GM12878 (cell line): ENCODE measurements around the gene IRS1. TPM values are rescaled to one million over a fixed set of nuclear protein-coding genes. Genes with fewer than 3 reads are reported as not detected.

ENCODE experiments used
- ATAC-seq: fragments of 200-7000 bp; cut with Tn5 transposase; 3 replicates; pipeline ENCODE4 v1.9.1; 2020; ENCODE audit warnings: mild to moderate bottlenecking, moderate library complexity
- BruUV-seq: library from RNA; stranded (reverse); fragments of 400-500 nt; replicated peaks from 2 replicates; lab custom pipeline; 2021; lab: Mats Ljungman, UMichigan
- CTCF ChIA-PET: fragments of 300-600 bp; sonication (Branson Sonifier 250); formaldehyde crosslinking; extraction: SDS; loops from one replicate; lab custom pipeline; 2021; ENCODE audit warnings: inconsistent platforms; lab: Yijun Ruan, JAX
- POLR2A ChIA-PET: fragments of 350-600 bp; formaldehyde crosslinking; extraction: SDS; loops from one replicate; lab custom pipeline; 2021; ENCODE audit warnings: inconsistent platforms; lab: Charles Lee
- RAD21 ChIA-PET: fragments of 300-600 bp; sonication (Branson Sonifier 250); formaldehyde crosslinking; loops from one replicate; lab custom pipeline; 2023; ENCODE audit warnings: antibody characterized with exemption; ENCODE audit not compliant: unreplicated experiment; lab: Charles Lee
- SMC1A ChIA-PET: fragments of 300-600 bp; sonication (Branson Sonifier 250); formaldehyde crosslinking; loops from one replicate; lab custom pipeline; 2023; ENCODE audit not compliant: unreplicated experiment, uncharacterized antibody; lab: Charles Lee
- DNase-seq: peaks from one replicate; pipeline ENCODE4 v3.0.0-alpha.2; 2011; ENCODE audit warnings: low read depth, low spot score
- FAIRE-seq: peaks from 3 replicates; lab custom pipeline; 2011; peaks lifted over from hg19 to GRCh38; lab: Jason Lieb, UNC
- H2AFZ ChIP-seq: 2 replicates; pipeline ENCODE4 v1.6.0; 2011; ENCODE audit warnings: low read depth, low read length, control low read depth; ENCODE audit not compliant: control insufficient read depth
- H3K27ac ChIP-seq: 2 replicates; pipeline ENCODE4 v1.5.1; 2011; ENCODE audit warnings: control low read depth; ENCODE audit not compliant: control insufficient read depth, insufficient read depth
- H3K27me3 ChIP-seq, 2 experiments: replicated peaks in 1 of 2; 2 replicates each; pipeline versions ENCODE4 v1.6.0 to v1.6.1; 2011; ENCODE audit warnings: low read length in 1 of 2; ENCODE audit not compliant: control insufficient read depth in 2 of 2, insufficient read depth in 2 of 2
- H3K36me3 ChIP-seq, 2 experiments: 2 replicates each; pipeline ENCODE4 v1.5.1; 2011; ENCODE audit warnings: low read length in 1 of 2; ENCODE audit not compliant: control insufficient read depth in 2 of 2, insufficient read depth in 2 of 2
- H3K4me1 ChIP-seq: 2 replicates; pipeline ENCODE4 v1.6.1; 2011; ENCODE audit warnings: mild to moderate bottlenecking, low read length, moderate library complexity, mixed read lengths; ENCODE audit not compliant: control insufficient read depth, insufficient read depth
- H3K4me2 ChIP-seq: 2 replicates; pipeline ENCODE4 v1.6.0; 2011; ENCODE audit warnings: control low read depth; ENCODE audit not compliant: control insufficient read depth, insufficient read depth
- H3K4me3 ChIP-seq: fragments of 200-600 bp; sonication (generic); 2 replicates; pipeline ENCODE4 v1.5.1; 2016
- H3K79me2 ChIP-seq: 2 replicates; pipeline ENCODE4 v1.6.0; 2011; ENCODE audit warnings: low read length; ENCODE audit not compliant: control insufficient read depth, insufficient read depth
- H3K9ac ChIP-seq: 2 replicates; pipeline ENCODE4 v1.8.0; 2011; ENCODE audit warnings: low read length, control low read depth, mixed read lengths; ENCODE audit not compliant: control insufficient read depth, insufficient read depth
- H3K9me3 ChIP-seq: replicated peaks from 3 replicates; pipeline ENCODE4 v1.5.1; 2011; ENCODE audit warnings: mild to moderate bottlenecking, low read length; ENCODE audit not compliant: control insufficient read depth, insufficient read depth
- H4K20me1 ChIP-seq: 2 replicates; pipeline ENCODE4 v1.6.0; 2011; ENCODE audit not compliant: control insufficient read depth, insufficient read depth
- ESRRA ChIP-seq: IDR thresholded peaks from 2 replicates; pipeline ENCODE4 v1.6.1; 2012; ENCODE audit warnings: mild to moderate bottlenecking, low read length, improper control_type of control experiment
- ETV6 ChIP-seq, 2 experiments: fragments of 450-650 bp in 1 of 2; IDR thresholded peaks in 1 of 2; conservative IDR thresholded peaks in 1 of 2; 2 replicates each; pipeline ENCODE4 v1.6.1; 2014; ENCODE audit warnings: antibody characterized with exemption in 1 of 2, borderline replicate concordance in 1 of 2, low read depth in 1 of 2, mild to moderate bottlenecking in 1 of 2, moderate library complexity in 1 of 2
- FOS ChIP-seq: IDR thresholded peaks from 3 replicates; pipeline ENCODE4 v1.6.1; 2011; ENCODE audit warnings: borderline replicate concordance; ENCODE audit not compliant: insufficient read length; ENCODE audit errors: extremely low read depth
- FOXM1 ChIP-seq: IDR thresholded peaks from 2 replicates; pipeline ENCODE4 v1.6.1; 2012; ENCODE audit warnings: low read depth, mild to moderate bottlenecking, inconsistent platforms, low read length, moderate library complexity
- GATAD2B ChIP-seq: fragments of 450-650 bp; conservative IDR thresholded peaks from 2 replicates; pipeline ENCODE4 v1.6.1; 2017; ENCODE audit warnings: low read depth, mild to moderate bottlenecking, moderate library complexity
- JUND ChIP-seq: IDR thresholded peaks from 2 replicates; pipeline ENCODE4 v1.6.1; 2012; ENCODE audit warnings: low read depth, mild to moderate bottlenecking, low read length, improper control_type of control experiment, moderate library complexity
- KAT2A ChIP-seq: conservative IDR thresholded peaks from 2 replicates; pipeline ENCODE4 v1.6.1; 2011; ENCODE audit warnings: low read depth, low read length; ENCODE audit not compliant: control insufficient read depth
- MYC ChIP-seq: IDR thresholded peaks from 2 replicates; pipeline ENCODE4 v1.6.1; 2011; ENCODE audit warnings: mild to moderate bottlenecking, low read length, moderate library complexity, inconsistent platforms; ENCODE audit not compliant: insufficient read depth, insufficient replicate concordance, insufficient read length, severe bottlenecking
- PBX3 ChIP-seq: IDR thresholded peaks from 2 replicates; pipeline ENCODE4 v1.6.1; 2011; ENCODE audit warnings: mild to moderate bottlenecking, low read depth, low read length, moderate library complexity; ENCODE audit not compliant: insufficient replicate concordance
- POU2F2 ChIP-seq: IDR thresholded peaks from 3 replicates; pipeline ENCODE4 v1.6.1; 2011; ENCODE audit warnings: low read depth, mild to moderate bottlenecking, low read length, borderline replicate concordance
- PRDM15 ChIP-seq: fragments of 450-650 bp; formaldehyde crosslinking; IDR thresholded peaks from 2 replicates; pipeline ENCODE4 v1.4.0; 2020; ENCODE audit warnings: mild to moderate bottlenecking, moderate library complexity
- RBBP5 ChIP-seq: fragments of 200-600 bp; sonication (generic); conservative IDR thresholded peaks from 2 replicates; pipeline ENCODE4 v1.6.1; 2016
- SUZ12 ChIP-seq: fragments of 200-600 bp; sonication (generic); IDR thresholded peaks from one replicate; pipeline ENCODE4 v1.6.1; 2018; ENCODE audit warnings: antibody characterized with exemption, mild to moderate bottlenecking; ENCODE audit not compliant: unreplicated experiment
- TBL1XR1 ChIP-seq: IDR thresholded peaks from 2 replicates; pipeline ENCODE4 v1.6.1; 2012; ENCODE audit warnings: low read depth, low read length, improper control_type of control experiment
- ZBTB4 ChIP-seq: fragments of 450-650 bp; formaldehyde crosslinking; IDR thresholded peaks from 2 replicates; pipeline ENCODE4 v1.4.0; 2022; ENCODE audit warnings: mild to moderate bottlenecking, moderate library complexity
- WGBS: methylation state at CpG from one replicate; pipeline ENCODE4 v1.1.6; 2016; ENCODE audit warnings: low lambda C conversion rate; ENCODE audit not compliant: insufficient replicate concordance, insufficient coverage; ENCODE audit errors: missing lambda C conversion rate; 5-methylcytosine and 5-hydroxymethylcytosine counted together
- in situ Hi-C: fragments of 300-500 bp; cut with MboI; formaldehyde crosslinking; loops from 9 replicates; pipeline ENCODE4 v1.14.3; 2018; ENCODE audit warnings: mixed read lengths
- intact Hi-C: fragments of 100-400 bp; cut with micrococcal nuclease; formaldehyde crosslinking; loops from one replicate; pipeline ENCODE4 v1.14.2; 2022; ENCODE audit not compliant: unreplicated experiment
- polyA plus RNA-seq, 11 experiments: library from polyadenylated mRNA; depleted of rRNA in 4 of 11; unstranded in 6 of 11; stranded (reverse) in 5 of 11; fragments of >200 nt; fragmentation: Nextera tagmentation in 4 of 11; fragmentation: Illumina TruSeq in 1 of 11; extraction: Ambion mirVana in 4 of 11; extraction: Trizol in 1 of 11; gene quantifications; 1 replicate in 1 of 11; 2 replicates in 10 of 11; pipeline versions ENCODE4 v1.2.1 to v1.2.3, GENCODE V29; 2011 to 2016; ENCODE audit warnings: inconsistent platforms in 2 of 11, missing spikeins in 2 of 11, low read depth in 1 of 11
- total RNA-seq, 4 experiments: library from RNA; depleted of rRNA in 3 of 4; stranded (reverse); fragments of >200 nt in 3 of 4; fragmentation: Illumina TruSeq in 1 of 4; extraction: Trizol in 1 of 4; gene quantifications; 2 replicates each; pipeline versions ENCODE4 v1.2.1 to v1.2.3, GENCODE V29; 2013 to 2021

Gene IRS1
- total and polyA plus RNA-seq, 10 of the 15 experiments (the other 5 are each of a cell fraction or from before 2014, with no cell fraction given): 0.03 to 1.7 (median 0.34) TPM

GRCh38 chr2:226791056-226791486 is 8.5 kb downstream of the IRS1 start:
- ChIA-PET RAD21 (interaction anchor here (1.0 kb wide), 1 partner anchor 12 kb away, joined by 3 read pairs; no protein-coding TSS in a partner anchor), SMC1A (interaction anchor here (1.2 to 5.3 kb wide), 2 partner anchors 16 to 20 kb away, joined by 4 to 26 read pairs; no protein-coding TSS in a partner anchor), CTCF (interaction anchor here (0.9 to 4.4 kb wide), 3 partner anchors 9 to 18 kb away, joined by 3 to 16 read pairs (median 4); no protein-coding TSS in a partner anchor), POLR2A (interaction anchor here (2.3 kb wide), 1 partner anchor 18 kb away, joined by 10 read pairs; no protein-coding TSS in a partner anchor)
- H3K4me3 ChIP-seq: peak overlapping the region; percentile 63
- H3K27ac ChIP-seq: peak overlapping the region; percentile 81
- peak overlapping the region; percentile 90; the same call in 1 of the 2 replicates for H3K9ac ChIP-seq
- in situ Hi-C loops: no loop called here
- peak overlapping the region; percentile 97 for H2AFZ ChIP-seq
- H3K4me2 ChIP-seq: peak overlapping the region; percentile 97
- intact Hi-C loops: no loop called here
- peak; percentile 30 for DNase-seq
- BruUV-seq: no TSS peak
- no peaks in the 10 kb centered on the region for H3K79me2 ChIP-seq
- no peak for FAIRE-seq
- no peaks in the 10 kb centered on the region for H3K36me3 ChIP-seq
- H3K9me3 ChIP-seq: no peaks in the 10 kb centered on the region
- peak; percentile 70 for ATAC-seq
- 4% methylated on average over 24 of the region's 24 CpGs for WGBS
- H3K27me3 ChIP-seq: no peaks in the 10 kb centered on the region
- H4K20me1 ChIP-seq: no peaks in the 10 kb centered on the region
- peaks cover 6% of the 10 kb centered on the region for H3K4me1 ChIP-seq
- TF ChIP-seq SUZ12 (no peak), ETV6 (conservative IDR thresholded peaks at IDR 0.05 in 1 of 2, IDR thresholded peaks at IDR 0.05 in 1 of 2; ENCODE audit: borderline replicate concordance in 1 of 2, low read depth in 1 of 2) (no peak), PRDM15 (CRISPR knock-in tag) (no peak), TBL1XR1 (no peak), POU2F2 (no peak), RBBP5 (no peak), GATAD2B (no peak), FOS (no peak), KAT2A (no peak), ESRRA (no peak), ZBTB4 (CRISPR knock-in tag) (peak; percentile 62; the same call in 1 of the 2 replicates), PBX3 (no peak), FOXM1 (no peak), JUND (no peak), MYC (no peak)
